ENCODE measurements around the gene PRDM15.

Gene PRDM15

DNA sequence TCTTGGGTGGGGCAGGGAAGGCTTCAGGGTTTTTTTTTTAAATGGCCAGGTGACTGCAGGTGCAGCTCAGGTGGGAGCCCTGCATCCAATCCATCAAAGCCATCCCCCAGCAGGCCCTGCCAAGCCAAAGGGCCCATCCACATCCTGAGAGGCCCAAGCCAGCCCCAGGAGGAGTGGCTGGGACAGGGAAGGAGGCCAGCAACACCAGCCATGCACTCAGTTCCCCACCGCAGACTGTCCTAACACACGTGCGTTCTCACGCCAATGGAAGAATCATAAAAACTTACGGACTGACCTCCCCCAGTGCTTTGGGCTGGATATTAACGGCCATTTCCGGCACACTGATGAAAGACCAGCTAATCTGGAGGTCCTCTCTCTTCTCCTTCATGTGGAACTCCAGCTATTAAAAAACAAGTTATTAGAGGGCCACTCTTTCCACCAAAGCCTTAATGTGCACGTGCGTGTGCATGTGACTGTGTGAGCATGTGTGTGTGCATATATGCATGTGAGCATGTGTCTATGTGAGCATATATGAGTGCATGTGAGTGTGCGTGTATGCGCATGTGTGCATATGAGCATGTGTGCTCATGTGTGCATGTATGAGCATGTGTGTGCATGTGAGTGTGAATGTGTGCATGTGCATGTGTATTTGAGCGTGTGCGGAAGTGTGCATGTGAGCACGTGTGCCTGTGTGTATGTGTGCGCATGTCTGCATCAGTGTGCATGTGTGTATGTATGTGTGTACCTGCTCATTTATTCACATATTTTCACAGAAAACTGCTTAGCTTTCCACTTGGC lies 39.6 kb upstream of the PRDM15 start:
- no peak for DNase-seq (ENCODE audit: low spot score)
- TF ChIP-seq, protein P1, sequence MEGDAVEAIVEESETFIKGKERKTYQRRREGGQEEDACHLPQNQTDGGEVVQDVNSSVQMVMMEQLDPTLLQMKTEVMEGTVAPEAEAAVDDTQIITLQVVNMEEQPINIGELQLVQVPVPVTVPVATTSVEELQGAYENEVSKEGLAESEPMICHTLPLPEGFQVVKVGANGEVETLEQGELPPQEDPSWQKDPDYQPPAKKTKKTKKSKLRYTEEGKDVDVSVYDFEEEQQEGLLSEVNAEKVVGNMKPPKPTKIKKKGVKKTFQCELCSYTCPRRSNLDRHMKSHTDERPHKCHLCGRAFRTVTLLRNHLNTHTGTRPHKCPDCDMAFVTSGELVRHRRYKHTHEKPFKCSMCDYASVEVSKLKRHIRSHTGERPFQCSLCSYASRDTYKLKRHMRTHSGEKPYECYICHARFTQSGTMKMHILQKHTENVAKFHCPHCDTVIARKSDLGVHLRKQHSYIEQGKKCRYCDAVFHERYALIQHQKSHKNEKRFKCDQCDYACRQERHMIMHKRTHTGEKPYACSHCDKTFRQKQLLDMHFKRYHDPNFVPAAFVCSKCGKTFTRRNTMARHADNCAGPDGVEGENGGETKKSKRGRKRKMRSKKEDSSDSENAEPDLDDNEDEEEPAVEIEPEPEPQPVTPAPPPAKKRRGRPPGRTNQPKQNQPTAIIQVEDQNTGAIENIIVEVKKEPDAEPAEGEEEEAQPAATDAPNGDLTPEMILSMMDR (IDR thresholded peaks at IDR 0.05; ENCODE audit: extremely low read depth, missing control alignments): no peak

DNA sequence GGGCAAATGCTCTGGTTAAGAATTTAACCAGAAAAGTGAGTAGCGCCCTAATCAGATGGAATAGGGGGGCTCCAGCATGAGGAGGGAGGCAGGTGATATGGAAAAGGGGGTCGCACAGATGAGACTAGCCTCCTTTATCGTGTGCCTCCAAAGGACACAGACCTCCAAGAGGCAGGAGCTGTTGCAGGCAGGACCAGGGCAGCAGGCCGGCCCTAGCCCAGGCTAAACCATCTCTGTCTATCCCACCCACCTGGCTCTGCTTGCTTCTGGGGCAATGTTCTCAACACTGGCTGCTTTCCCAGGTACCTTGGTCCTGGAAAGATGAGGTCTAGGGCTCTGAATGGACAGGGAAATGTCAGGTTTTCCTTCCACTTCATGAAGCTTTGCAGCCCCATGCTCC lies 38.4 kb upstream of the PRDM15 start:
- TF ChIP-seq, protein P1 (IDR thresholded peaks at IDR 0.05; ENCODE audit: extremely low read depth, missing control alignments): no peak
- DNase-seq (ENCODE audit: low spot score): no peak

DNA sequence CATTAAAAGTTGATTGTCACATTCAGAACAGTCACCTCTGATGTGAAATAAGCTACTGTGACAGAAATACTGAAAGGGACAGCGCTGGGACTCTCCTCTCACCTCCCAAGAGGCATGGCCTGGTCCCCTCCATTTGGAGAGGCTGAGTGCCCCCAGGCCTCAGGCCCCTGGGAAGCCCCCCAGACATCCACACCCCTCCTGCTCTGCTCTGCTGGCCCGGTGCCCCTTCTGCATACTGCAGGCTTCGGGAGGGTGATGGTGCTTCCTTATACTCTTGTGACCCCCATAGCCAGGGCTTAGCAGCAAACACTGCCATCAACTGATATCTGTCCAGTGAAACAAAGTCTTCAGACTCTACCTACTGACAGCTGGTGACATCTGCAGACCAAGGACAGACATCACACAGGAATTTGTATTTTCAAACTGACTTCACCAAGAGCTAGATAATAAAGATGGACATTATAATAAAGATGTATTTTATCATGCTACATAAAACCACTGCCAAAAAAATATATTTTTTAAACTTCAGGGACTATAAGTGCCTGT lies 37.8 kb upstream of the PRDM15 start:
- TF ChIP-seq, protein P1 (IDR thresholded peaks at IDR 0.05; ENCODE audit: extremely low read depth, missing control alignments): no peak
- no peak for DNase-seq (ENCODE audit: low spot score)

DNA sequence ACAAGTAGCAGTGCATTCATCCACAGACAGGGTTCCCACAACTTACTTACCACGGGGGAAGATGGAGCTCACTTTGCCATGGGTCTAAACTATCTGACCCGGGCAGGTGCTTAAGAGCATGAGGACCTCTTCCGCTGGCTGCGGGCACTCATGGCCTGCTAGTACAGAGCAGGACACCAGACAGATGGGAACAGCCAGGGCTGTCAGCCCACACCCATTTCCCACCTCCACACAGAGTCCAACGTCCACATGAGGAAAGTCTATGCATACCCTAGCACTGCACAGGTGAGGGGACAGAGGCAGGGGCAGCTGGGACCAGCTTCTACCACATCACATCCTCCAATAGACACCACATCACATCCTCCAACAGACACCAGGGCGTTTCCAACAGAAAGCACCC lies 35.8 kb upstream of the PRDM15 start:
- DNase-seq (ENCODE audit: low spot score): no peak
- TF ChIP-seq, protein P1 (IDR thresholded peaks at IDR 0.05; ENCODE audit: extremely low read depth, missing control alignments): no peak

DNA sequence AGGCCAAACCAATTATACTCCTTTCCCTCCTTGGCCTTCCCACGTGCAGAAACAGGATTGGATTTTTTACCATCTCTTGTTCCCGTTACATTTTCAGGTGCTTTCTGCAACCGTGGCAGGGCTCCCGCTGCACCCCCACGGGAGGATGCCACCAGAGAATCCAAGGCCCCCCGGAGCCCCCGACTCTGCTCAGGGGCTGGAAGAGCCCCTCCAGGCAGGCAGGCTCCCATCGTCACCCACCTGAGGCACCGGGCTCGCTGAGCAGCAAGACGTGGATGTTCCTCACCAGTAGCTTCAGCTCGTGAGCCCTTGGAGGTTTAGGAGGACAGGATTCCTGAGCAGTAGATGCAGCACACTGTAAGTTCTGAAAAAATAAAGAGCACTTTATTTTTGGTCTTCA lies 35.2 kb upstream of the PRDM15 start:
- TF ChIP-seq, protein P1 (IDR thresholded peaks at IDR 0.05; ENCODE audit: extremely low read depth, missing control alignments): no peak
- DNase-seq (ENCODE audit: low spot score): no peak

DNA sequence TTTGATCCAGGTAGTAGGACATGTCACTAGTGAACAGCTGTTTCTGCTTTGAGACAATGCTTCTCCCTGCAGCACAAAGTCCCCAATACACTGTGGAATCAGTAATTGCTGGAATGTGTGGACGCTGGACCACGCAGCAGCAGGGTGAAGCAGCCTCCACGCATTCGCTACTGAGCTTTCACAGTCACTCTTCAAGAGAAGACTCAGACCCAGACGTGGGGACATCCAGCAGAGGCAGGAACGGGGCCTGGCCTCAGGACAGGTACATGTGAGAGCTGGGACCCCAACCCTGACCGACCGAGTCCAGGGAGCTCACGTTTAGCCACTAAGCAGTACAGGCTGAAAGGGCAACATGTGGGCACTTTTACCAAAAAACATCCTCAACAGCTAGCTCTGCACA lies 34.1 kb upstream of the PRDM15 start:
- DNase-seq (ENCODE audit: low spot score): no peak
- TF ChIP-seq, protein P1 (IDR thresholded peaks at IDR 0.05; ENCODE audit: extremely low read depth, missing control alignments): no peak

DNA sequence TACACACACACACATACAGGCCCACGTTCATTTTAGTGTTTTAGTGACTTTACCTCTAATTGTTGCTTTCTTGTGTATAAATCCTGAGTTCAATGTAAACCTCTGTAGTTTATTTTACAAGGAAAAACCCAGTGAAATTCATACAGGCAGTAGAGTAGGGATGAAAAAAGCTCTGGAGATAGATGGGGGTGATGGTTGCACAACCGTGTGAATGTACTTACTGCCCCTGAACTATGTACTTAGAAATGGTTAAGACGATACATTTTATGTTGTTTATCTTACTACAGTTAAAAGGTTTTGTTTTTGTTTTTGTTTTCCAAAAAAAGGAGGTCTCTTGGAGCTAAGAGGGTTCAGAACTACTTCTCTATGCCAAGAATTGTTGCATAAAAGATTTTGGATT lies 29.7 kb upstream of the PRDM15 start:
- no peak for DNase-seq (ENCODE audit: low spot score)
- TF ChIP-seq, protein P1 (IDR thresholded peaks at IDR 0.05; ENCODE audit: extremely low read depth, missing control alignments): no peak
